ENCODE measurements around the gene HDHD5.

DNA sequence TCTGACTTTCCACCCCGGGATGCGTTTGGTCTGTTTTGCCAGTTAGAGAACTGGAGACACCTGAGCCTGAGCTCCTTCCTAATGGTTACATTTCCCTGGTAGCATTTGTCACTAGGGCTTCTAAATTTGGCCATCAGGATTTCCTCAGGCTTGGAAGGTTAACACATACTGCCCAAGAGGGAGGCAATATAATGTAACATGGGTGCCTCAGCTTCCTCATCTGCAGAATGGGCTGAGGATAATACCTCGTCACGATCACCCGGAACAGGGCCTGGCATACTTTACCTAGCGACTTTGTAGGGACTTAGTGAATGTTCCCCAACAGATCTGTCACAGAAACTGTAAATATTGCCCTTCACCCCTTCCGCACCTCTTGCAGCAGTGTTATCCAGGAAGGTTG, 63.0 kb downstream of the HDHD5 start:
- TF ChIP-seq, protein P1, sequence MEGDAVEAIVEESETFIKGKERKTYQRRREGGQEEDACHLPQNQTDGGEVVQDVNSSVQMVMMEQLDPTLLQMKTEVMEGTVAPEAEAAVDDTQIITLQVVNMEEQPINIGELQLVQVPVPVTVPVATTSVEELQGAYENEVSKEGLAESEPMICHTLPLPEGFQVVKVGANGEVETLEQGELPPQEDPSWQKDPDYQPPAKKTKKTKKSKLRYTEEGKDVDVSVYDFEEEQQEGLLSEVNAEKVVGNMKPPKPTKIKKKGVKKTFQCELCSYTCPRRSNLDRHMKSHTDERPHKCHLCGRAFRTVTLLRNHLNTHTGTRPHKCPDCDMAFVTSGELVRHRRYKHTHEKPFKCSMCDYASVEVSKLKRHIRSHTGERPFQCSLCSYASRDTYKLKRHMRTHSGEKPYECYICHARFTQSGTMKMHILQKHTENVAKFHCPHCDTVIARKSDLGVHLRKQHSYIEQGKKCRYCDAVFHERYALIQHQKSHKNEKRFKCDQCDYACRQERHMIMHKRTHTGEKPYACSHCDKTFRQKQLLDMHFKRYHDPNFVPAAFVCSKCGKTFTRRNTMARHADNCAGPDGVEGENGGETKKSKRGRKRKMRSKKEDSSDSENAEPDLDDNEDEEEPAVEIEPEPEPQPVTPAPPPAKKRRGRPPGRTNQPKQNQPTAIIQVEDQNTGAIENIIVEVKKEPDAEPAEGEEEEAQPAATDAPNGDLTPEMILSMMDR (IDR thresholded peaks at IDR 0.05 in 8 of 11, conservative IDR thresholded peaks at IDR 0.05 in 3 of 11) = no peak
- TF ChIP-seq POLR2A (IDR thresholded peaks at IDR 0.05) (no peak), POLR2AphosphoS5 (IDR thresholded peaks at IDR 0.05) (no peak)
